ENCODE results near the gene CNNM1.

DNA sequence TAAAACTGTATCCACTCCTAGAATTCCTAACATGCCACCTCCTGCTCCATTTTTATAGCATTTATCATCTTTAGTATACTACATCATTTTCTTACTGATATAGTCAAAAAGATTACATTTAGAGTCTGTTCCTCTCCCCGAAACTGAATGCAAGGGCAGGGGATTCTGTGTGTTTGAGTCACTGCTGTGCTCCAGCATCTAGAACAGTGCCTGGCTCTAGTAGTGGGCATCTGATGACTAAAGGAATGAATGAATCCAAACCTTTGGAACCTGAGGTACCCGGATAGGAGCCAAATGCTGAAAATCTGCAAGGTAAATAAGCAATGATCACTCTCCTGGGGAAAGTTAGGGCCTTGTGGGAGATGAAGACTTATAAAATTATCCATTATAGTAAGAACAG lies 82.4 kb downstream of the CNNM1 start:
- TF ChIP-seq, protein P1, sequence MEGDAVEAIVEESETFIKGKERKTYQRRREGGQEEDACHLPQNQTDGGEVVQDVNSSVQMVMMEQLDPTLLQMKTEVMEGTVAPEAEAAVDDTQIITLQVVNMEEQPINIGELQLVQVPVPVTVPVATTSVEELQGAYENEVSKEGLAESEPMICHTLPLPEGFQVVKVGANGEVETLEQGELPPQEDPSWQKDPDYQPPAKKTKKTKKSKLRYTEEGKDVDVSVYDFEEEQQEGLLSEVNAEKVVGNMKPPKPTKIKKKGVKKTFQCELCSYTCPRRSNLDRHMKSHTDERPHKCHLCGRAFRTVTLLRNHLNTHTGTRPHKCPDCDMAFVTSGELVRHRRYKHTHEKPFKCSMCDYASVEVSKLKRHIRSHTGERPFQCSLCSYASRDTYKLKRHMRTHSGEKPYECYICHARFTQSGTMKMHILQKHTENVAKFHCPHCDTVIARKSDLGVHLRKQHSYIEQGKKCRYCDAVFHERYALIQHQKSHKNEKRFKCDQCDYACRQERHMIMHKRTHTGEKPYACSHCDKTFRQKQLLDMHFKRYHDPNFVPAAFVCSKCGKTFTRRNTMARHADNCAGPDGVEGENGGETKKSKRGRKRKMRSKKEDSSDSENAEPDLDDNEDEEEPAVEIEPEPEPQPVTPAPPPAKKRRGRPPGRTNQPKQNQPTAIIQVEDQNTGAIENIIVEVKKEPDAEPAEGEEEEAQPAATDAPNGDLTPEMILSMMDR (conservative IDR thresholded peaks at IDR 0.05), result no peak
- TF ChIP-seq EZH2 (IDR thresholded peaks at IDR 0.05; ENCODE audit: low read depth), result no peak
